ENCODE results near the gene PLEKHA6.

PLEKHA6 gene

DNA sequence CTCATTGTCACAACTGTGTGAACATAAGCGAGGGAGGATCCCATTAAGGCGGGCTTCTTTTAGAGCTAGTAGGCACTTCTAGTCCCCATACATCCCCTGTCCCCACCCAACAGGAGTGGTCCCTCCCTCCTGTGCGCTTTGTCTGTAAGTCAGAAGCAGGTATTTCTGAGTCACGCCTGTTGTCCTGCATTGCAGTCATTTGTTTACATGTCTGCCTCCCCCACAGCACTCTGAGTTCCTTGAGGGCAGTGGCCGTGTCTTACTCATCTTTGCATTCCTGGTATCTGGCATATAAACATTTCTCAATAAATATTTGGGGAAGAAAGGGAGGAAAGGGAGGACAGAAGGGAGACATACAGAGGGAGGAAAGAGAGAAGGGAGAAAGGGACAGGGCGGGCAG lies 40.3 kb downstream of the PLEKHA6 start:
- H3K4me3 ChIP-seq (ENCODE audit: low read length) = no peak overlapping the region
- no peaks in the 10 kb centered on the region for H3K36me3 ChIP-seq (ENCODE audit: control insufficient read depth, low read length)
- TF ChIP-seq, protein P1, sequence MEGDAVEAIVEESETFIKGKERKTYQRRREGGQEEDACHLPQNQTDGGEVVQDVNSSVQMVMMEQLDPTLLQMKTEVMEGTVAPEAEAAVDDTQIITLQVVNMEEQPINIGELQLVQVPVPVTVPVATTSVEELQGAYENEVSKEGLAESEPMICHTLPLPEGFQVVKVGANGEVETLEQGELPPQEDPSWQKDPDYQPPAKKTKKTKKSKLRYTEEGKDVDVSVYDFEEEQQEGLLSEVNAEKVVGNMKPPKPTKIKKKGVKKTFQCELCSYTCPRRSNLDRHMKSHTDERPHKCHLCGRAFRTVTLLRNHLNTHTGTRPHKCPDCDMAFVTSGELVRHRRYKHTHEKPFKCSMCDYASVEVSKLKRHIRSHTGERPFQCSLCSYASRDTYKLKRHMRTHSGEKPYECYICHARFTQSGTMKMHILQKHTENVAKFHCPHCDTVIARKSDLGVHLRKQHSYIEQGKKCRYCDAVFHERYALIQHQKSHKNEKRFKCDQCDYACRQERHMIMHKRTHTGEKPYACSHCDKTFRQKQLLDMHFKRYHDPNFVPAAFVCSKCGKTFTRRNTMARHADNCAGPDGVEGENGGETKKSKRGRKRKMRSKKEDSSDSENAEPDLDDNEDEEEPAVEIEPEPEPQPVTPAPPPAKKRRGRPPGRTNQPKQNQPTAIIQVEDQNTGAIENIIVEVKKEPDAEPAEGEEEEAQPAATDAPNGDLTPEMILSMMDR (IDR thresholded peaks at IDR 0.05; ENCODE audit: low read depth, low read length, poor library complexity, severe bottlenecking) = no peak
- TF ChIP-seq EZH2phosphoT487 (IDR thresholded peaks at IDR 0.05; ENCODE audit: borderline replicate concordance, low read length) = no peak
- H3K79me2 ChIP-seq (ENCODE audit: control insufficient read depth, low read length) = no peaks in the 10 kb centered on the region
- no peaks in the 10 kb centered on the region for H3F3A ChIP-seq (ENCODE audit: control insufficient read depth, insufficient read depth)
- H3K27me3 ChIP-seq (ENCODE audit: control insufficient read depth, low read length) = peaks cover 47% of the 10 kb centered on the region
- no peaks in the 10 kb centered on the region for H4K20me1 ChIP-seq (ENCODE audit: control insufficient read depth, insufficient read depth, low read depth, low read length)
- H3K4me1 ChIP-seq (ENCODE audit: control insufficient read depth, low read length) = 0 out of 2 replicates have a peak, but pooled peaks cover 1% of the 10 kb centered on the region
- no peak overlapping the region for H3K4me2 ChIP-seq (ENCODE audit: low read length)
- H3K27ac ChIP-seq (ENCODE audit: low read depth, low read length) = no peak overlapping the region
- no peaks in the 10 kb centered on the region for H3K9me2 ChIP-seq (replicated peaks; ENCODE audit: control insufficient read depth, low read length)
- H3K9me3 ChIP-seq (ENCODE audit: control insufficient read depth, insufficient read depth, low read length) = no peaks in the 10 kb centered on the region

DNA sequence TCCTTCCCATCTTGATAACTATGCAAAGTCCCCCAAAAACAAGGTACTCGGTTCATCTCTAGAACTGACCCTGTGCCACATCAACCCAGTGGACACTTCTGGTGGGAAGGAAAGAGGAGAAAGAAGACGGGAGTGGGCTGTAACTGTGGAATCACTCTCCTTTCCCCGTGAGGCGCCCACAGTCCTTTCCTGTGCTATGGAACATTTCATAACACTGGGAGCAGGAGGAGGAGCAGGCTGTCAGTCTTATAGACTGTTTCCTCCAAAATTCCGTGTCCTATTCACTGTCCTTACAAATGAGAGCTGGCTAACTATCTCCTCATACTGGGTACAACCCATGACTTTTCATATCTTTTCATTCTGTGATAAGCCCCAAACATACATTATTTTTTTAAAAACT lies 40.7 kb downstream of the PLEKHA6 start:
- no peaks in the 10 kb centered on the region for H3K79me2 ChIP-seq (ENCODE audit: control insufficient read depth, low read length)
- H3K9me3 ChIP-seq (ENCODE audit: control insufficient read depth, insufficient read depth, low read length) = no peaks in the 10 kb centered on the region
- H3K27ac ChIP-seq (ENCODE audit: low read depth, low read length) = no peak overlapping the region
- peaks cover 46% of the 10 kb centered on the region for H3K27me3 ChIP-seq (ENCODE audit: control insufficient read depth, low read length)
- no peaks in the 10 kb centered on the region for H3K9me2 ChIP-seq (replicated peaks; ENCODE audit: control insufficient read depth, low read length)
- no peak overlapping the region for H3K4me2 ChIP-seq (ENCODE audit: low read length)
- no peaks in the 10 kb centered on the region for H3K36me3 ChIP-seq (ENCODE audit: control insufficient read depth, low read length)
- peaks cover 6% of the 10 kb centered on the region; the same call in 1 of the 2 replicates for H3K4me1 ChIP-seq (ENCODE audit: control insufficient read depth, low read length)
- H3K4me3 ChIP-seq (ENCODE audit: low read length) = no peak overlapping the region
- no peaks in the 10 kb centered on the region for H4K20me1 ChIP-seq (ENCODE audit: control insufficient read depth, insufficient read depth, low read depth, low read length)
- TF ChIP-seq, protein P1 (IDR thresholded peaks at IDR 0.05; ENCODE audit: low read depth, low read length, poor library complexity, severe bottlenecking) = no peak
- TF ChIP-seq EZH2phosphoT487 (IDR thresholded peaks at IDR 0.05; ENCODE audit: borderline replicate concordance, low read length) = no peak
- H3F3A ChIP-seq (ENCODE audit: control insufficient read depth, insufficient read depth) = no peaks in the 10 kb centered on the region

DNA sequence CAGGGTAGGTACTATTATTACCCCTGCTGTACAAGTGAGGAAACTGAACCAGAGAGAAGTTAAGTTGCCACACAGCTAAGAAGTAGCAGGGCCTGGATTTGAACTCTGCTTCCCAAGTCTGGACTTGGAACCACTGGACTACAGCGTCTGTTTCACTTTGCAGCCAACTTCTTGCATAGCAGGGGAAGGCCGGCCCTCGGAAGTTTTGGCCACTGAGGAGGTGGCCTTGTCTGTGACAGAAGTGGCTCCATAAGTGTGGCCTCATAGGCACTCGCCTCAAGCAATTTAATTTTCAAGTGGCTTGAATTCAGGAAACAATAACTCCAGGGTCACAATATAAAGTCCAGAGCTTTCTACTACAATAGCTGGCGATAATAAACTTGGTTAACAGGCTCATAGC lies 41.4 kb downstream of the PLEKHA6 start:
- Histone ChIP-seq H3K4me3 (ENCODE audit: low read length) (no peak overlapping the region), H4K20me1 (ENCODE audit: control insufficient read depth, insufficient read depth, low read depth, low read length) (no peaks in the 10 kb centered on the region), H3K4me1 (ENCODE audit: control insufficient read depth, low read length) (peaks cover 9% of the 10 kb centered on the region; the same call in 1 of the 2 replicates), H3K9me2 (replicated peaks; ENCODE audit: control insufficient read depth, low read length) (no peaks in the 10 kb centered on the region), H3K27ac (ENCODE audit: low read depth, low read length) (no peak overlapping the region), H3K4me2 (ENCODE audit: low read length) (no peak overlapping the region), H3K27me3 (ENCODE audit: control insufficient read depth, low read length) (peaks cover 49% of the 10 kb centered on the region), H3K79me2 (ENCODE audit: control insufficient read depth, low read length) (no peaks in the 10 kb centered on the region), H3K36me3 (ENCODE audit: control insufficient read depth, low read length) (no peaks in the 10 kb centered on the region), H3F3A (ENCODE audit: control insufficient read depth, insufficient read depth) (no peaks in the 10 kb centered on the region), H3K9me3 (ENCODE audit: control insufficient read depth, insufficient read depth, low read length) (no peaks in the 10 kb centered on the region)
- TF ChIP-seq EZH2phosphoT487 (IDR thresholded peaks at IDR 0.05; ENCODE audit: borderline replicate concordance, low read length) = no peak
- TF ChIP-seq, protein P1 (IDR thresholded peaks at IDR 0.05; ENCODE audit: low read depth, low read length, poor library complexity, severe bottlenecking) = no peak

Data from DOHH2 (cell line).